ENCODE data around the gene ZSWIM6. TPM values are rescaled to one million over a fixed set of nuclear protein-coding genes. Genes with fewer than 3 reads are reported as not detected.

The ZSWIM6 gene
- total RNA-seq, 1 experiment from 2014 or later: 13.2 TPM

- peaks cover 16% of the 10 kb centered on the region for H3K36me3 Mint-ChIP-seq (ENCODE audit: insufficient read depth, unreplicated experiment)
- CTCF ChIA-PET: interaction anchor here (0.7 kb wide), 1 partner anchor 41 kb away, joined by 3 read pairs; no protein-coding TSS in a partner anchor
- H3K27me3 Mint-ChIP-seq (ENCODE audit: unreplicated experiment): no peaks in the 10 kb centered on the region
- H3K9me3 Mint-ChIP-seq (ENCODE audit: low read depth, unreplicated experiment): no peaks in the 10 kb centered on the region
- no TSS peak for BruUV-seq (replicated peaks)
- no peak overlapping the region for H3K4me3 Mint-ChIP-seq (ENCODE audit: low read depth, unreplicated experiment)
- peaks cover 48% of the 10 kb centered on the region for H3K4me1 Mint-ChIP-seq (ENCODE audit: low read depth, unreplicated experiment)
- no peak for TF ChIP-seq CTCF (IDR thresholded peaks at IDR 0.05; ENCODE audit: unreplicated experiment)
- intact Hi-C loops (cut with micrococcal nuclease; ENCODE audit: unreplicated experiment): no loop called here
- peak overlapping the region; percentile 49 for H3K27ac Mint-ChIP-seq (ENCODE audit: unreplicated experiment)
- DNase-seq: no peak
Observed at GRCh38 chr5:61307191-61307590, 24.9 kb upstream of the ZSWIM6 start.

- no peaks in the 10 kb centered on the region for H3K27me3 Mint-ChIP-seq (ENCODE audit: unreplicated experiment)
- H3K4me1 Mint-ChIP-seq (ENCODE audit: low read depth, unreplicated experiment): peaks cover 48% of the 10 kb centered on the region
- no peak overlapping the region for H3K4me3 Mint-ChIP-seq (ENCODE audit: low read depth, unreplicated experiment)
- intact Hi-C loops (cut with micrococcal nuclease; ENCODE audit: unreplicated experiment): no loop called here
- H3K27ac Mint-ChIP-seq (ENCODE audit: unreplicated experiment): peak overlapping the region; percentile 49
- BruUV-seq (replicated peaks): no TSS peak
- H3K9me3 Mint-ChIP-seq (ENCODE audit: low read depth, unreplicated experiment): no peaks in the 10 kb centered on the region
- no peak for DNase-seq
- peaks cover 16% of the 10 kb centered on the region for H3K36me3 Mint-ChIP-seq (ENCODE audit: insufficient read depth, unreplicated experiment)
- TF ChIP-seq CTCF (IDR thresholded peaks at IDR 0.05; ENCODE audit: unreplicated experiment): no peak
- CTCF ChIA-PET: interaction anchor here (0.7 kb wide), 1 partner anchor 41 kb away, joined by 3 read pairs; no protein-coding TSS in a partner anchor
Observed at GRCh38 chr5:61307611-61308010, 24.4 kb upstream of the ZSWIM6 start.

- TF ChIP-seq CTCF (IDR thresholded peaks at IDR 0.05; ENCODE audit: unreplicated experiment): no peak
- no peak for DNase-seq
- peak overlapping the region; percentile 12 for H3K27ac Mint-ChIP-seq (ENCODE audit: unreplicated experiment)
- H3K27me3 Mint-ChIP-seq (ENCODE audit: unreplicated experiment): no peaks in the 10 kb centered on the region
- no peak overlapping the region for H3K4me3 Mint-ChIP-seq (ENCODE audit: low read depth, unreplicated experiment)
- peaks cover 16% of the 10 kb centered on the region for H3K36me3 Mint-ChIP-seq (ENCODE audit: insufficient read depth, unreplicated experiment)
- no peaks in the 10 kb centered on the region for H3K9me3 Mint-ChIP-seq (ENCODE audit: low read depth, unreplicated experiment)
- BruUV-seq (replicated peaks): no TSS peak
- intact Hi-C loops (cut with micrococcal nuclease; ENCODE audit: unreplicated experiment): no loop called here
- CTCF ChIA-PET: no interaction called here
- H3K4me1 Mint-ChIP-seq (ENCODE audit: low read depth, unreplicated experiment): peaks cover 55% of the 10 kb centered on the region
Observed at GRCh38 chr5:61308712-61309111, 23.3 kb upstream of the ZSWIM6 start.

GRCh38 chr5:61309115-61309514, 22.9 kb upstream of the ZSWIM6 start:
- intact Hi-C loops (cut with micrococcal nuclease; ENCODE audit: unreplicated experiment): no loop called here
- no peak for TF ChIP-seq CTCF (IDR thresholded peaks at IDR 0.05; ENCODE audit: unreplicated experiment)
- H3K4me1 Mint-ChIP-seq (ENCODE audit: low read depth, unreplicated experiment): peaks cover 59% of the 10 kb centered on the region
- peak overlapping the region; percentile 12 for H3K27ac Mint-ChIP-seq (ENCODE audit: unreplicated experiment)
- H3K9me3 Mint-ChIP-seq (ENCODE audit: low read depth, unreplicated experiment): no peaks in the 10 kb centered on the region
- no peak for DNase-seq
- CTCF ChIA-PET: no interaction called here
- no peak overlapping the region for H3K4me3 Mint-ChIP-seq (ENCODE audit: low read depth, unreplicated experiment)
- no peaks in the 10 kb centered on the region for H3K27me3 Mint-ChIP-seq (ENCODE audit: unreplicated experiment)
- peaks cover 14% of the 10 kb centered on the region for H3K36me3 Mint-ChIP-seq (ENCODE audit: insufficient read depth, unreplicated experiment)
- BruUV-seq (replicated peaks): no TSS peak
